Tibial nerve (tissue), 4 donors: ENCODE data around the gene TCEAL3.

ENCODE experiments used
- EP300 ChIP-seq, 2 donors: sonication (generic); formaldehyde crosslinking; IDR thresholded peaks; one replicate each; pipeline ENCODE4 v1.6.1; 2017; ENCODE audit warnings: antibody characterized with exemption in 2 of 2, mild to moderate bottlenecking in 1 of 2
- TF ChIP-seq, protein P1 (sequence below), 5 experiments: fragments of 200-600 bp in 3 of 5; fragments of 450-650 bp in 2 of 5; sonication (generic) in 3 of 5; IDR thresholded peaks; one replicate each; pipeline ENCODE4 v1.5.1; 2016 to 2019; ENCODE audit warnings: antibody characterized with exemption in 5 of 5, mild to moderate bottlenecking in 3 of 5, moderate library complexity in 2 of 5

DNA sequence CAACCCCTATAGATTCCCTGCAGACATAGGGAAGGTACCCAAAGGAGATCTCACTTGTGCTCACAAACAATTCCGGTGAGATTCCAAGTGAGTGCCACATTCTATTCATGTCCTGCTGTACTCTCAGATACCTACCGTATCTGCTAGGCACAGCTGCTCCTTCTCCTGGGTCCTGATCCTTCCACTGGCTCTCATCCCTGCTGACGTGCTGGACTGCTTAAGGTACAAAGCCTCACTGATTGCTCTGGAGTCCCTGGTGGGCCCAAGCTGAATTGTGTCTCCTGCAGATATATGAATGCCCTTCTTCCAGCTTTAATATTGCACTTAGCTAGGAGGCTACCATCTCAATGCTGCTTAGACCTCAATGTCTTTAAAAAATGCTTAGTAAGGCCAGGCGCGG lies 23.4 kb downstream of the TCEAL3 start:
- TF ChIP-seq, protein P1, sequence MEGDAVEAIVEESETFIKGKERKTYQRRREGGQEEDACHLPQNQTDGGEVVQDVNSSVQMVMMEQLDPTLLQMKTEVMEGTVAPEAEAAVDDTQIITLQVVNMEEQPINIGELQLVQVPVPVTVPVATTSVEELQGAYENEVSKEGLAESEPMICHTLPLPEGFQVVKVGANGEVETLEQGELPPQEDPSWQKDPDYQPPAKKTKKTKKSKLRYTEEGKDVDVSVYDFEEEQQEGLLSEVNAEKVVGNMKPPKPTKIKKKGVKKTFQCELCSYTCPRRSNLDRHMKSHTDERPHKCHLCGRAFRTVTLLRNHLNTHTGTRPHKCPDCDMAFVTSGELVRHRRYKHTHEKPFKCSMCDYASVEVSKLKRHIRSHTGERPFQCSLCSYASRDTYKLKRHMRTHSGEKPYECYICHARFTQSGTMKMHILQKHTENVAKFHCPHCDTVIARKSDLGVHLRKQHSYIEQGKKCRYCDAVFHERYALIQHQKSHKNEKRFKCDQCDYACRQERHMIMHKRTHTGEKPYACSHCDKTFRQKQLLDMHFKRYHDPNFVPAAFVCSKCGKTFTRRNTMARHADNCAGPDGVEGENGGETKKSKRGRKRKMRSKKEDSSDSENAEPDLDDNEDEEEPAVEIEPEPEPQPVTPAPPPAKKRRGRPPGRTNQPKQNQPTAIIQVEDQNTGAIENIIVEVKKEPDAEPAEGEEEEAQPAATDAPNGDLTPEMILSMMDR (IDR thresholded peaks at IDR 0.05) = no peak
- TF ChIP-seq EP300 (IDR thresholded peaks at IDR 0.05) = no peak
